Neural crest cell (in vitro differentiated cells): Measurements from ENCODE around the gene BRD7. TPM values are rescaled to one million over a fixed set of nuclear protein-coding genes. Genes with fewer than 3 reads are reported as not detected.

Experiments
- DNase-seq: peaks from one replicate; pipeline ENCODE4 v3.0.0; 2021; ENCODE audit warnings: low read depth, mixed read lengths, low spot score
- H3K27ac Mint-ChIP-seq: one replicate; pipeline ENCODE4 v1.8.0; 2021; ENCODE audit warnings: mild to moderate bottlenecking, mixed read lengths; ENCODE audit not compliant: unreplicated experiment
- H3K27me3 Mint-ChIP-seq: 2 replicates; pipeline ENCODE4 v1.8.0; 2021; ENCODE audit warnings: low read depth, mild to moderate bottlenecking, mixed read lengths
- H3K36me3 Mint-ChIP-seq: 2 replicates; pipeline ENCODE4 v1.8.0; 2021; ENCODE audit warnings: low read depth, mild to moderate bottlenecking, mixed read lengths
- H3K4me1 Mint-ChIP-seq: 2 replicates; pipeline ENCODE4 v1.8.0; 2021; ENCODE audit warnings: mixed read lengths
- H3K4me3 Mint-ChIP-seq: one replicate; pipeline ENCODE4 v1.8.0; 2021; ENCODE audit warnings: mild to moderate bottlenecking, mixed read lengths
- H3K9me3 Mint-ChIP-seq: 2 replicates; pipeline ENCODE4 v1.8.0; 2021; ENCODE audit warnings: mixed read lengths
- total RNA-seq: library from RNA; stranded (reverse); gene quantifications from 2 replicates; pipeline ENCODE4 v1.2.1, GENCODE V29; 2021
- TF ChIP-seq, protein P1 (sequence below): fragments of 200-600 bp; sonication (generic); conservative IDR thresholded peaks from 2 replicates; pipeline ENCODE4 v1.5.0; 2021; ENCODE audit warnings: antibody characterized with exemption, mild to moderate bottlenecking

The BRD7 gene
- total RNA-seq, 1 donor from 2014 or later, result 130 TPM

DNA sequence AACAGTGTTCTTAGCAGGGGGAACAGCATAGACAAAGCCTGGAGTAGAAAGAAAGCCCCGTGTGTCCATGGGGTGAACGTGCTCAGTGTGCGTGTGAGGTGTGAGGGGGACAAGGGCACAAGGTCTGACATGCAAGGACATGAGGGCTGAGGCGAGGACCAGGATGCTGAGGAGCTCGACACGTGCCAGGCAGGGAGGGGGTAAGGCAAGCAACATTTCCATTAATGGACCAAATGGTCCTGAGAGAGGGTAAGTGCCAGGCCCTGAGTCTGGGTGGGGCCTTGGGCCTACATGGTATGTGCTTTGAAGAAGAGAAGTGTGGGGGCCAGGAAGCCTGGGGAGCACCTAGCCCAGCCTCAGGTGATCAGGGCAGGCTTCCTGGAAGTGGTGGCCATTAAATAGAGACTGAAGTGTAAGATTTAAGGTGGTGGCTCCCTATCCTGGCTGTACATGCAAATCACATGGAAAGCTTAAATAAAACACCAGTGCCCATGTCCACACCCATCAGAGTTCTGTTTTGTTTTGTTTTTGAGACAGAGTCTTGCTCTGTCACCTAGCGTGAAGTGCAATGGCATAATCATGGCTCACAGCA is 73.2 kb downstream of the BRD7 start:
- Mint-ChIP-seq H3K27ac (no peak overlapping the region), H3K36me3 (no peaks in the 10 kb centered on the region), H3K4me1 (no peaks in the 10 kb centered on the region), H3K9me3 (no peaks in the 10 kb centered on the region), H3K4me3 (no peak overlapping the region), H3K27me3 (no peaks in the 10 kb centered on the region)
- TF ChIP-seq, protein P1, sequence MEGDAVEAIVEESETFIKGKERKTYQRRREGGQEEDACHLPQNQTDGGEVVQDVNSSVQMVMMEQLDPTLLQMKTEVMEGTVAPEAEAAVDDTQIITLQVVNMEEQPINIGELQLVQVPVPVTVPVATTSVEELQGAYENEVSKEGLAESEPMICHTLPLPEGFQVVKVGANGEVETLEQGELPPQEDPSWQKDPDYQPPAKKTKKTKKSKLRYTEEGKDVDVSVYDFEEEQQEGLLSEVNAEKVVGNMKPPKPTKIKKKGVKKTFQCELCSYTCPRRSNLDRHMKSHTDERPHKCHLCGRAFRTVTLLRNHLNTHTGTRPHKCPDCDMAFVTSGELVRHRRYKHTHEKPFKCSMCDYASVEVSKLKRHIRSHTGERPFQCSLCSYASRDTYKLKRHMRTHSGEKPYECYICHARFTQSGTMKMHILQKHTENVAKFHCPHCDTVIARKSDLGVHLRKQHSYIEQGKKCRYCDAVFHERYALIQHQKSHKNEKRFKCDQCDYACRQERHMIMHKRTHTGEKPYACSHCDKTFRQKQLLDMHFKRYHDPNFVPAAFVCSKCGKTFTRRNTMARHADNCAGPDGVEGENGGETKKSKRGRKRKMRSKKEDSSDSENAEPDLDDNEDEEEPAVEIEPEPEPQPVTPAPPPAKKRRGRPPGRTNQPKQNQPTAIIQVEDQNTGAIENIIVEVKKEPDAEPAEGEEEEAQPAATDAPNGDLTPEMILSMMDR, result no peak
- DNase-seq, result no peak

DNA sequence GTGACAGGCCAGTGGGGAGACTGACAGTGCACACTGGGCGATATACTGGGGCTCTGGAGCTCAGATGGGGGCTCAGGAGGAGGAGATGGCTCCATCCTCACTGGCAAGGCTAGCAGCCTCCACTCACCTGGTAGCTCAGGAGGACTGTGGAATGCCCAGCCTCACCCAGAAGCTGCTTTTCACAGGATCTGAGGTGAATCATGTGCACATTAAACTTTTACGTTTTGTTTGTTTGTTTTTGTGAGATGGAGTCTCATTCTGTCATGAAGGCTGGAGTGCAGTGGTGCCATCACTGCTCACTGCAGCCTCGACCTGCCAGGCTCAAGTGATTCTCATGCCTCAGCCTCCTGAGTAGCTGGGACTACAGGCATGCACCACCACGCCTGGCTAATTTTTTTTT is 73.8 kb downstream of the BRD7 start:
- Mint-ChIP-seq H3K27ac (no peak overlapping the region), H3K9me3 (no peaks in the 10 kb centered on the region), H3K27me3 (no peaks in the 10 kb centered on the region), H3K4me3 (no peak overlapping the region), H3K4me1 (no peaks in the 10 kb centered on the region), H3K36me3 (no peaks in the 10 kb centered on the region)
- no peak for DNase-seq
- TF ChIP-seq, protein P1, result no peak

DNA sequence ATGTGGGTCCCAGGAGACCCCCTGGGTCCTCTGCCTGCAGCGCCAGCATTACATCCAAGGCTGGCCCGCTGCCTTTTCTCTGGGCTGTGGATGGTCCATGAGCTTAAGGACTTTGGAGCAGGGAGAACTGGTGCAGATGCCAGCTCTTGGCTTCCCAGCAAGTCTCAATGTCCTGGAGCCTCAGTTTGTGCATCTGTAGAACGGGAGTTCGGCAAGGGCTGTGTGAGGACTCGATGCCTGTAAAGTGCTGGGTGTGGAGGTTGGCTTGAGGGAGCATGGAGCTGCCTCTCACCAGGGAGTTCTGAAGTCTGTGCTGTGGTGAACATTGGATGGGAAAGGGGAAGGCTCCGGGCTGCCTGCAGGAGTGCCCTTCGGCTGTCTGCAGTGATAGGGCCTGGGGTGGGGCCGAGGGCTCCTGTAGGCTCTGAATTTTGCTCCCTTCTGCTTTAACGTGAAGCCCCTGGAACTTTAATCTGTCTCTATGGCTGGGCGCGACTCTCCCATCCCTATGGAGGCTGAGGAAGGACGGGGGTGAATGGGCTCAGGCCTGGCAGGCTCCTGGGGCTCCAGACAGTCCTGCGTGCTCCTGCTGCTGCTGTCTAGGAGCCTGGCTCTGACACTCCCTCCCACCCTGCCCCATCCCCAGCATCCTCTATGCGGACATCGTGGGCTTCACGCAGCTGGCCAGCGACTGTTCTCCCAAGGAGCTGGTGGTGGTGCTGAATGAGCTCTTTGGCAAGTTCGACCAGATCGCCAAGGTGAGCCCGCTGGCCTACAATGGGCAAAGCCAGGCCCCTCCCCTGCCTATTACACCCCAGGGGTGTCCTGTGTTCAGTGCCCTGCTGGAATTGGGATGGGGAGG is 74.6 kb downstream of the BRD7 start:
- Mint-ChIP-seq H3K36me3 (no peaks in the 10 kb centered on the region), H3K27ac (no peak overlapping the region), H3K27me3 (no peaks in the 10 kb centered on the region), H3K9me3 (no peaks in the 10 kb centered on the region), H3K4me3 (no peak overlapping the region), H3K4me1 (no peaks in the 10 kb centered on the region)
- TF ChIP-seq, protein P1, result no peak
- DNase-seq, result no peak

DNA sequence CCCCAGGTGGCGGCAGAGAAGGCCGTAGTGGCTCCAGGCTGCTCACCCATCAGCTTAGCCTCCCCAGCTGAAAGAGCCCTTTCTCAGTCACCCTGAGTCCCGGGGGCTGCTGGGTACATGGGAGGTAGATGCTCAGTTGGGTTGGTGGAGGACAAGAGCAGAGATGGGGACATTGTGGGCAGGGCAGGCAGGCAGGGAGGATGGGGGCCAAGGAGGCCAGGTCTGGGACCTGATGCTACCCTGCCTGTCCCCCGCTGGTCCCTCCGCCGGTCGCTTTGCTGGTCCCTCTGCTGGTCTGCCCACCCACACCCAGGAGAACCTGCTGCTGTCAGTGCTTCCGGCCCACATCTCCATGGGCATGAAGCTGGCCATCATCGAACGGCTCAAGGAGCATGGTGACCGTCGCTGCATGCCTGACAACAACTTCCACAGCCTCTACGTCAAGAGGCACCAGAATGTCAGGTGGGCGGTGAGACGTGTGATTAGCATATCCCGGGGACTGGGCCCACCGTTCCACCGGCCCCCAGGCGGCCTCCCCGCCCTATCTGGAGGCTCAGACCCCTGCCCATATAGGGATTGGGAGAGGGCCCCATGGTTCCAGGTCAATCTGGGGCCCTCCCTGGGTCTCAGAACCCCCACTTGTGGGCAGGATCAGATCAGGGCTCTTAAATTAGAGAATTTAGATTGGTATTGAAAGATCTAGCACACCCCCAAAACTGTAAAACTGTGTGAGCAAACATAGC is 75.6 kb downstream of the BRD7 start:
- DNase-seq, result no peak
- H3K27me3 Mint-ChIP-seq, result no peaks in the 10 kb centered on the region
- TF ChIP-seq, protein P1, result no peak
- no peaks in the 10 kb centered on the region for H3K36me3 Mint-ChIP-seq
- H3K4me1 Mint-ChIP-seq, result no peaks in the 10 kb centered on the region
- H3K4me3 Mint-ChIP-seq, result no peak overlapping the region
- H3K27ac Mint-ChIP-seq, result no peak overlapping the region
- no peaks in the 10 kb centered on the region for H3K9me3 Mint-ChIP-seq

DNA sequence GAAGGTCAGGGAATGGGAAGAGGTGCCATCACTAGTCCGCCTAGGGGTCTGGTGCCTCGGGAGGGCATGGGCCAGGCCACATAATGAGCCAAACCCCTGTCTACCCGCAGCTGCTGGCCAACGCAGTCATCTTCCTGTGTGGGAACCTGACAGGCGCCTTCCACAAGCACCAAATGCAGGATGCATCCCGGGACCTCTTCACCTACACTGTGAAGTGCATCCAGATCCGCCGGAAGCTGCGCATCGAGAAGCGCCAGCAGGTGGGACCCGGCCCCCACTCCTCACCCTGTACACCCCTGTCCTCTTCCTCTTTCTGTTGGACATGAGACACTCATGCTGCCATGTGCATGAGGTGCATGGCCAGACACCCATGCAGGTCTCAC is 76.2 kb downstream of the BRD7 start:
- no peak overlapping the region for H3K4me3 Mint-ChIP-seq
- H3K9me3 Mint-ChIP-seq, result no peaks in the 10 kb centered on the region
- TF ChIP-seq, protein P1, result no peak
- H3K27me3 Mint-ChIP-seq, result no peaks in the 10 kb centered on the region
- H3K36me3 Mint-ChIP-seq, result no peaks in the 10 kb centered on the region
- H3K4me1 Mint-ChIP-seq, result no peaks in the 10 kb centered on the region
- no peak for DNase-seq
- H3K27ac Mint-ChIP-seq, result peak overlapping the region; percentile 84
